ENCODE data around the gene CRIM1. TPM values are rescaled to one million over a fixed set of nuclear protein-coding genes. Genes with fewer than 3 reads are reported as not detected.

Gene CRIM1
- total and polyA plus RNA-seq, 2 of the 8 experiments (the other 6 are each of a cell fraction or from before 2014, with no cell fraction given): 9.4 to 28.4 TPM

GRCh38 chr2:36389577-36389976 is 34.0 kb downstream of the CRIM1 start:
- Histone ChIP-seq H4K91ac (replicated peaks; ENCODE audit: insufficient read length, low read length) (no peak overlapping the region), H2BK5ac (ENCODE audit: low read depth, low read length) (no peak overlapping the region), H4K5ac (ENCODE audit: insufficient read length, low read depth, low read length) (no peak overlapping the region), H2BK12ac (ENCODE audit: low read depth, low read length) (no peak overlapping the region), H3K14ac (ENCODE audit: insufficient read length) (no peak overlapping the region), H3K27me3 (replicated peaks in 1 of 4; ENCODE audit: control insufficient read depth in 3 of 4, extremely low read depth in 1 of 4, insufficient read depth in 3 of 4, low read length in 3 of 4) (no peaks in the 10 kb centered on the region), H2BK15ac (ENCODE audit: low read length) (no peak overlapping the region), H3K4me1 (replicated peaks in 1 of 4; ENCODE audit: control insufficient read depth in 3 of 4, insufficient read depth in 4 of 4, low read length in 3 of 4) (peaks cover 2 to 12% (median 8%) of the 10 kb centered on the region in 4 experiments; a peak in 6 of 7 replicates), H3K56ac (replicated peaks; ENCODE audit: insufficient read length, low read depth, low read length) (no peak overlapping the region), H3K4me2 (ENCODE audit: insufficient read depth in 1 of 2, low read depth in 2 of 2, low read length in 2 of 2) (no peak overlapping the region), H3K4me3 (ENCODE audit: extremely low read depth in 1 of 4, insufficient read depth in 2 of 4, low read depth in 3 of 4, low read length in 4 of 4) (no peak overlapping the region), H2AFZ (ENCODE audit: low read length) (no peak overlapping the region), H2BK120ac (replicated peaks; ENCODE audit: low read depth, low read length) (no peak overlapping the region), H3K9ac (replicated peaks in 1 of 4; ENCODE audit: extremely low read depth in 1 of 4, low read depth in 3 of 4, low read length in 3 of 4) (no peak overlapping the region), H3K36me3 (ENCODE audit: control insufficient read depth in 2 of 4, insufficient read depth in 4 of 4, low read length in 3 of 4) (peaks cover 0 to 3% (median 1%) of the 10 kb centered on the region in 4 experiments; a peak in 1 of 8 replicates), H4K20me1 (replicated peaks in 1 of 2; ENCODE audit: control insufficient read depth in 1 of 2, insufficient read depth in 2 of 2, low read length in 2 of 2) (peaks cover 5 to 8% of the 10 kb centered on the region in 2 experiments), H4K8ac (ENCODE audit: extremely low read depth, insufficient read depth, low read length) (no peak overlapping the region), H3K27ac (ENCODE audit: low read depth, low read length) (no peak overlapping the region), H2AK5ac (ENCODE audit: low read depth, low read length) (peak overlapping the region; percentile 5; the same call in 1 of the 2 replicates), H3K79me1 (ENCODE audit: low read depth, low read length) (peaks cover 5% of the 10 kb centered on the region), H3K23me2 (ENCODE audit: low read depth, low read length) (no peaks in the 10 kb centered on the region), H3K79me2 (ENCODE audit: control insufficient read depth in 1 of 2, insufficient read depth in 2 of 2, low read length in 2 of 2) (peaks cover 3 to 92% of the 10 kb centered on the region in 2 experiments; a peak in 3 of 4 replicates), H3K23ac (ENCODE audit: insufficient read length) (peak overlapping the region; percentile 89), H2BK20ac (ENCODE audit: low read length) (no peak overlapping the region), H3K9me3 (ENCODE audit: insufficient read depth in 2 of 2, low read depth in 1 of 2, low read length in 1 of 2) (no peaks in the 10 kb centered on the region), H3K4ac (replicated peaks; ENCODE audit: insufficient read length, low read depth, low read length) (no peak overlapping the region), H3K18ac (ENCODE audit: extremely low read depth, low read length) (no peak overlapping the region)
- DNase-seq (ENCODE audit: low read depth in 1 of 2, low spot score in 2 of 2) (no peak), FAIRE-seq (no peak)
- ChIA-PET POLR2A (ENCODE audit: partially characterized antibody) (interaction anchor here (0.8 to 1.3 kb wide), 6 partner anchors 10 to 56 kb away, joined by 3 to 4 read pairs (median 3); no protein-coding TSS in a partner anchor), CTCF (ENCODE audit: partially characterized antibody) (interaction anchor here (0.6 to 2.0 kb wide), 8 partner anchors 9 to 517 kb away, joined by 3 to 5 read pairs (median 3); no protein-coding TSS in a partner anchor)
- TF ChIP-seq RBBP5 (IDR thresholded peaks at IDR 0.05; ENCODE audit: borderline replicate concordance, low read depth, low read length): no peak
- no peak for TF ChIP-seq RFX5 (IDR thresholded peaks at IDR 0.05; ENCODE audit: borderline replicate concordance, low read depth, low read length)
- no peak for TF ChIP-seq EP300 (IDR thresholded peaks at IDR 0.05; ENCODE audit: borderline replicate concordance in 1 of 2, low read depth in 2 of 2, low read length in 2 of 2)
- TF ChIP-seq SRF (IDR thresholded peaks at IDR 0.05; ENCODE audit: low read depth, low read length): no peak
- TF ChIP-seq EGR1 (IDR thresholded peaks at IDR 0.05; ENCODE audit: borderline replicate concordance, low read depth, low read length): no peak
- no peak for TF ChIP-seq GABPA (IDR thresholded peaks at IDR 0.05; ENCODE audit: borderline replicate concordance, insufficient read depth, low read length)
- WGBS, 2 experiments (ENCODE audit: extremely low coverage in 1 of 2, insufficient coverage in 1 of 2, insufficient read length in 1 of 2, insufficient replicate concordance in 2 of 2, low coverage in 1 of 2, low lambda C conversion rate in 2 of 2, missing lambda C conversion rate in 1 of 2): 90% methylated on average over 3 of the region's 3 CpGs; no CpG with 5 or more reads in 1 of the 2 experiments
